ENCODE measurements around the gene PRDM15. TPM values are rescaled to one million over a fixed set of nuclear protein-coding genes. Genes with fewer than 3 reads are reported as not detected.

PRDM15 gene
- total and polyA plus RNA-seq, 2 experiments from 2014 or later = 3.0 to 10.6 TPM

DNA sequence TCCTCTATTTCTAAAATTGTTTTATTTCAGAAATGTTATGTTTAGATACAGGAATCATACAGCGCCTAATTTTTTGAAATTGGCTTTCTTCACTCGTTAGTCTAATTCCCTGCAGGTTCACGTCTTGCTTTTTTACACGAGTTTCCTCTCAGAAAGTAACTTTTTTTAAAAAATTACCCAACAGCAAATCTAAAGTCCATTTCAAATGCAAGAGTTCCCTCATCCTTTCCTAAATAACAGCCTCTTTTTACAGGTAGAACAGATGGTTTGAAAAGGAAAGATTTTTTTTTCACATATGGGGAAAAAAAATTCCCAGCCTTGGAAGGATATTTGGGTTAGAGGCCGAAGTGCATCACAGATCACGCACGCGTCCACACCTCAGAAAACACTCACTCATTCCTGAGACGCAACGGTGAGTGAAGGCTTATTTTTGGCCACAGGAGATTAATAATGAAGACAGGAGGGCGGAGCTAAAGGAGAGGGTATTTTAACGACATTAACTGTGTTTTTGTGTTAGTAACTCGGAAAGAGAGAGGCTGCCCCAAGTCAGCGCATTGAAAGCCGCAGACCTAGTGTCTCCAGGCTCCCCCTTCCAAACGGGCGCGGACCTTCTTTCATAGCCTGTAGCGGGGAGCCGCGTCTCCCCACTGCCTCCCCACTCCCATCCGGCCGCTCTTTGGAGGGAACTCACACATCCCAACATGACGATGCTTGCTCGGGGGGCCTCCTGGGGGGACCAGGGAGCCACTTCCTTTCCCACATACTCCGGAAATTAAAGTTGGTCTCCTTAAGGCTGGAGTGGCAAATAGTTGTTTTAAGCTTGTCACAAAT, 111.3 kb downstream of the PRDM15 start:
- Histone ChIP-seq H3K4me1 (ENCODE audit: insufficient read depth) (peaks cover 51% of the 10 kb centered on the region), H3K27me3 (ENCODE audit: insufficient read depth) (peaks cover 97% of the 10 kb centered on the region), H3K4me3 (peak overlapping the region; percentile 77), H3K79me2 (replicated peaks; ENCODE audit: insufficient read depth) (peaks cover 17% of the 10 kb centered on the region), H2AFZ (peak overlapping the region; percentile 23; the same call in 1 of the 2 replicates), H3K9me2 (ENCODE audit: insufficient read depth) (no peaks in the 10 kb centered on the region), H3K4me2 (peak overlapping the region; percentile 93), H3F3A (replicated peaks; ENCODE audit: low read depth) (no peaks in the 10 kb centered on the region; the same call in 1 of the 2 replicates), H4K20me1 (replicated peaks; ENCODE audit: insufficient read depth) (peaks cover 19% of the 10 kb centered on the region), H3K36me3 (ENCODE audit: insufficient read depth) (no peaks in the 10 kb centered on the region; the same call in 1 of the 2 replicates), H3K27ac (ENCODE audit: low read depth) (no peak overlapping the region)
- Mint-ChIP-seq H3K4me1 (peaks cover 76% of the 10 kb centered on the region), H3K4me3 (peak overlapping the region; percentile 79), H3K36me3 (ENCODE audit: low read depth) (no peaks in the 10 kb centered on the region; the same call in 2 of the 3 replicates), H3K27ac (no peak overlapping the region), H3K9me3 (0 out of 3 replicates have a peak, but pooled peaks cover 2% of the 10 kb centered on the region), H3K27me3 (ENCODE audit: insufficient read depth, low read depth, poor library complexity) (peaks cover 93% of the 10 kb centered on the region)
- DNase-seq (ENCODE audit: low spot score) (peak; percentile 77), ATAC-seq (peak; percentile 8; the same call in 2 of the 3 replicates)
- TF ChIP-seq ZNF114 (CRISPR knock-in tag; IDR thresholded peaks at IDR 0.05) (no peak), NANOG (IDR thresholded peaks at IDR 0.05; ENCODE audit: borderline replicate concordance) (no peak), JUNB (IDR thresholded peaks at IDR 0.05; ENCODE audit: unreplicated experiment) (no peak), CREB1 (CRISPR knock-in tag; IDR thresholded peaks at IDR 0.05; ENCODE audit: low read depth) (no peak), EZH2 (IDR thresholded peaks at IDR 0.05; ENCODE audit: low read depth, unreplicated experiment) (no peak), ZNF331 (CRISPR knock-in tag; IDR thresholded peaks at IDR 0.05; ENCODE audit: low read depth) (no peak), STAT1 (IDR thresholded peaks at IDR 0.05; ENCODE audit: unreplicated experiment) (no peak), POLR2AphosphoS5 (IDR thresholded peaks at IDR 0.05; ENCODE audit: low read depth) (no peak), ZNF462 (CRISPR knock-in tag; IDR thresholded peaks at IDR 0.05) (no peak), EZH2phosphoT487 (IDR thresholded peaks at IDR 0.05; ENCODE audit: unreplicated experiment) (no peak), ETS1 (IDR thresholded peaks at IDR 0.05) (no peak)
- TF ChIP-seq, protein P1, sequence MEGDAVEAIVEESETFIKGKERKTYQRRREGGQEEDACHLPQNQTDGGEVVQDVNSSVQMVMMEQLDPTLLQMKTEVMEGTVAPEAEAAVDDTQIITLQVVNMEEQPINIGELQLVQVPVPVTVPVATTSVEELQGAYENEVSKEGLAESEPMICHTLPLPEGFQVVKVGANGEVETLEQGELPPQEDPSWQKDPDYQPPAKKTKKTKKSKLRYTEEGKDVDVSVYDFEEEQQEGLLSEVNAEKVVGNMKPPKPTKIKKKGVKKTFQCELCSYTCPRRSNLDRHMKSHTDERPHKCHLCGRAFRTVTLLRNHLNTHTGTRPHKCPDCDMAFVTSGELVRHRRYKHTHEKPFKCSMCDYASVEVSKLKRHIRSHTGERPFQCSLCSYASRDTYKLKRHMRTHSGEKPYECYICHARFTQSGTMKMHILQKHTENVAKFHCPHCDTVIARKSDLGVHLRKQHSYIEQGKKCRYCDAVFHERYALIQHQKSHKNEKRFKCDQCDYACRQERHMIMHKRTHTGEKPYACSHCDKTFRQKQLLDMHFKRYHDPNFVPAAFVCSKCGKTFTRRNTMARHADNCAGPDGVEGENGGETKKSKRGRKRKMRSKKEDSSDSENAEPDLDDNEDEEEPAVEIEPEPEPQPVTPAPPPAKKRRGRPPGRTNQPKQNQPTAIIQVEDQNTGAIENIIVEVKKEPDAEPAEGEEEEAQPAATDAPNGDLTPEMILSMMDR (conservative IDR thresholded peaks at IDR 0.05; ENCODE audit: low read depth in 2 of 2) = no peak
- TF ChIP-seq, protein P2, sequence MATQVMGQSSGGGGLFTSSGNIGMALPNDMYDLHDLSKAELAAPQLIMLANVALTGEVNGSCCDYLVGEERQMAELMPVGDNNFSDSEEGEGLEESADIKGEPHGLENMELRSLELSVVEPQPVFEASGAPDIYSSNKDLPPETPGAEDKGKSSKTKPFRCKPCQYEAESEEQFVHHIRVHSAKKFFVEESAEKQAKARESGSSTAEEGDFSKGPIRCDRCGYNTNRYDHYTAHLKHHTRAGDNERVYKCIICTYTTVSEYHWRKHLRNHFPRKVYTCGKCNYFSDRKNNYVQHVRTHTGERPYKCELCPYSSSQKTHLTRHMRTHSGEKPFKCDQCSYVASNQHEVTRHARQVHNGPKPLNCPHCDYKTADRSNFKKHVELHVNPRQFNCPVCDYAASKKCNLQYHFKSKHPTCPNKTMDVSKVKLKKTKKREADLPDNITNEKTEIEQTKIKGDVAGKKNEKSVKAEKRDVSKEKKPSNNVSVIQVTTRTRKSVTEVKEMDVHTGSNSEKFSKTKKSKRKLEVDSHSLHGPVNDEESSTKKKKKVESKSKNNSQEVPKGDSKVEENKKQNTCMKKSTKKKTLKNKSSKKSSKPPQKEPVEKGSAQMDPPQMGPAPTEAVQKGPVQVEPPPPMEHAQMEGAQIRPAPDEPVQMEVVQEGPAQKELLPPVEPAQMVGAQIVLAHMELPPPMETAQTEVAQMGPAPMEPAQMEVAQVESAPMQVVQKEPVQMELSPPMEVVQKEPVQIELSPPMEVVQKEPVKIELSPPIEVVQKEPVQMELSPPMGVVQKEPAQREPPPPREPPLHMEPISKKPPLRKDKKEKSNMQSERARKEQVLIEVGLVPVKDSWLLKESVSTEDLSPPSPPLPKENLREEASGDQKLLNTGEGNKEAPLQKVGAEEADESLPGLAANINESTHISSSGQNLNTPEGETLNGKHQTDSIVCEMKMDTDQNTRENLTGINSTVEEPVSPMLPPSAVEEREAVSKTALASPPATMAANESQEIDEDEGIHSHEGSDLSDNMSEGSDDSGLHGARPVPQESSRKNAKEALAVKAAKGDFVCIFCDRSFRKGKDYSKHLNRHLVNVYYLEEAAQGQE (IDR thresholded peaks at IDR 0.05; ENCODE audit: unreplicated experiment) = no peak

Measured in GM23338 (cell line).